Measurements from ENCODE around the gene KDM5C.
"Not testable (repeated sequence)": the region's sequence is repeated elsewhere in the genome, so short reads cannot be mapped to it uniquely, and the experiment has no call there.

Gene KDM5C

GRCh38 chrX:53186351-53186750 lies 38.7 kb downstream of the KDM5C start:
- FAIRE-seq: no peak

- FAIRE-seq: no peak
Observed at GRCh38 chrX:53184836-53185235, 40.2 kb downstream of the KDM5C start.

GRCh38 chrX:53171356-53171755 lies 53.7 kb downstream of the KDM5C start:
- no peak for FAIRE-seq

- peak; percentile 37 for FAIRE-seq
Observed at GRCh38 chrX:53166103-53166502, 58.9 kb downstream of the KDM5C start.

- not testable (repeated sequence) for FAIRE-seq
Observed at GRCh38 chrX:53164566-53164965, 60.4 kb downstream of the KDM5C start.

GRCh38 chrX:53163436-53163835 lies 61.6 kb downstream of the KDM5C start:
- no peak for FAIRE-seq

- FAIRE-seq: no peak
Observed at GRCh38 chrX:53160297-53160983, 64.6 kb downstream of the KDM5C start.

GRCh38 chrX:53159184-53159583 lies 65.8 kb downstream of the KDM5C start:
- no peak for FAIRE-seq

- no peak for FAIRE-seq
Observed at GRCh38 chrX:53156207-53156596, 68.8 kb downstream of the KDM5C start.

GRCh38 chrX:53155512-53156206 lies 69.3 kb downstream of the KDM5C start:
- no peak for FAIRE-seq

- no peak for FAIRE-seq
Observed at GRCh38 chrX:53153581-53153980, 71.4 kb downstream of the KDM5C start.

All from G401.6 (cell line).